RWPE2 (cell line): ENCODE measurements around the gene HPD.

Experiments
- ATAC-seq: fragments of 200-7000 bp; cut with Tn5 transposase; 3 replicates; pipeline ENCODE4 v1.9.1; 2021; ENCODE audit warnings: low read depth
- DNase-seq: peaks from one replicate; pipeline ENCODE4 v3.0.0-alpha.2; 2020; ENCODE audit warnings: low spot score
- H3K27ac ChIP-seq: fragments of 450-650 bp; 2 replicates; pipeline ENCODE4 v1.5.1; 2017; ENCODE audit warnings: mild to moderate bottlenecking; ENCODE audit not compliant: poor library complexity, severe bottlenecking
- H3K27me3 ChIP-seq: fragments of 250-450 bp; sonication (Bioruptor Pico); 2 replicates; pipeline ENCODE4 v1.5.1; 2021; ENCODE audit warnings: mild to moderate bottlenecking, moderate library complexity; ENCODE audit not compliant: insufficient read depth, poor library complexity, severe bottlenecking
- H3K36me3 ChIP-seq: fragments of 250-450 bp; sonication (Bioruptor Pico); 2 replicates; pipeline ENCODE4 v1.5.1; 2020; ENCODE audit warnings: low read depth, mild to moderate bottlenecking, moderate library complexity
- H3K4me1 ChIP-seq: fragments of 250-450 bp; sonication (Bioruptor Pico); 2 replicates; pipeline ENCODE4 v1.5.1; 2021; ENCODE audit warnings: mild to moderate bottlenecking, moderate library complexity; ENCODE audit not compliant: insufficient read depth, poor library complexity, severe bottlenecking
- H3K4me3 ChIP-seq: fragments of 250-450 bp; sonication (Bioruptor Pico); 2 replicates; pipeline ENCODE4 v1.5.1; 2021; ENCODE audit warnings: mild to moderate bottlenecking, moderate library complexity; ENCODE audit not compliant: severe bottlenecking
- H3K9me3 ChIP-seq: fragments of 250-450 bp; sonication (Bioruptor Pico); 2 replicates; pipeline ENCODE4 v1.5.1; 2021; ENCODE audit warnings: mild to moderate bottlenecking, moderate library complexity; ENCODE audit not compliant: severe bottlenecking
- CTCF ChIP-seq: fragments of 450-650 bp; IDR thresholded peaks from one replicate; pipeline ENCODE4 v1.5.1; 2017; ENCODE audit warnings: mild to moderate bottlenecking, moderate library complexity; ENCODE audit not compliant: poor library complexity, severe bottlenecking

The HPD gene

GRCh38 chr12:121816925-121817647 lies 41.6 kb downstream of the HPD start:
- no peak overlapping the region for H3K27ac ChIP-seq

DNA sequence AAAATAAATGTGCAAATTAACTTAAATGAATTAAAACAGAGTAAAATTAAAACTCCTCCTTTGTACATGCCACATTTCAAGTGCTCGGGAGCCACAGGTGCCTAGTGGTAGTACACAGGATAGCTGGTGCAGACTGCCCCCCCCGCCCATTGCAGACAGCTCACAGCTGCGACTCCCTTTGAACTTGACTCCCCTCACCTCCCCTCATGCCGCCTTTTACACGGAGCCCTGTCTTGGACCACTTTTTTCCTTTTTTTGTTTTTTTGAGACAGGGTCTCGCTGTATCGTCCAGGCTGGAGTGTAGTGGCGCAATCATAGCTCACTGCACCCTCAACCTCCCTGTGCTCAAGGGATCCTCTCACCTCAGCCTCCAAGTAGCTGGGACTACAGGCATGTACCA lies 43.4 kb downstream of the HPD start:
- TF ChIP-seq CTCF = no peak
- no peaks in the 10 kb centered on the region for H3K27me3 ChIP-seq
- H3K27ac ChIP-seq = no peak overlapping the region
- ATAC-seq (no peak), DNase-seq (no peak)
- H3K9me3 ChIP-seq = no peaks in the 10 kb centered on the region
- H3K36me3 ChIP-seq = peaks cover 72% of the 10 kb centered on the region
- no peak overlapping the region for H3K4me3 ChIP-seq
- peaks cover 9% of the 10 kb centered on the region for H3K4me1 ChIP-seq

More at GRCh38 chr12:121816925-121817647, 41.6 kb downstream of the HPD start:
- peaks cover 71% of the 10 kb centered on the region for H3K36me3 ChIP-seq
- H3K4me1 ChIP-seq = peaks cover 9% of the 10 kb centered on the region
- H3K4me3 ChIP-seq = no peak overlapping the region
- no peaks in the 10 kb centered on the region for H3K27me3 ChIP-seq
- ATAC-seq (no peak), DNase-seq (peak; percentile 64)
- no peak for TF ChIP-seq CTCF
- H3K9me3 ChIP-seq = no peaks in the 10 kb centered on the region

DNA sequence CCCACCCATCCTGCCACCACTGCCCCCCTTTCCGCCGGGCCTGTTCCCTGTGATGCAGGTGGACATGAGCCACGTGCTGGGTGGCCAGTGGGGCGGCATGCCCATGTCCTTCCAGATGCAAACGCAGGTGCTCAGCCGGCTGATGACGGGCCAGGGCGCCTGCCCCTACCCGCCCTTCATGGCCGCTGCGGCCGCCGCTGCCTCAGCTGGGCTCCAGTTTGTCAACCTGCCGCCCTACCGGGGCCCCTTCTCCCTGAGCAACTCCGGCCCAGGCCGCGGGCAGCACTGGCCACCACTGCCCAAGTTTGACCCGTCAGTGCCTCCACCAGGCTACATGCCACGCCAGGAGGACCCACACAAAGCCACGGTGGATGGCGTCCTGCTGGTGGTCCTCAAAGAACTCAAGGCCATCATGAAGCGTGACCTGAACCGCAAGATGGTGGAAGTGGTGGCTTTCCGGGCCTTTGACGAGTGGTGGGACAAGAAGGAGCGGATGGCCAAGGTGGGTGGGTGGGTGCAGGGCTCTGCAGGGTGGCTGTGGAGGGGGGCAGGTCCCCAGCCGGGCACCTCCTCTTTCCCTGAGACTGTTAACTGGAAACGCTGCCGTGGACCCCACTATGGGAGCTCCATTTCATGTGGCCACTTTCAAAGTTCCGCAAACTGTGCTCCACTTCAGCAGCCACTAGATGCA lies 44.1 kb downstream of the HPD start:
- TF ChIP-seq CTCF = no peak
- H3K36me3 ChIP-seq = peaks cover 69% of the 10 kb centered on the region
- peaks cover 9% of the 10 kb centered on the region for H3K4me1 ChIP-seq
- DNase-seq (peak; percentile 58), ATAC-seq (no peak)
- no peak overlapping the region for H3K27ac ChIP-seq
- H3K9me3 ChIP-seq = no peaks in the 10 kb centered on the region
- no peaks in the 10 kb centered on the region for H3K27me3 ChIP-seq
- H3K4me3 ChIP-seq = no peak overlapping the region

- Histone ChIP-seq H3K4me3 (no peak overlapping the region), H3K36me3 (peaks cover 71% of the 10 kb centered on the region), H3K9me3 (no peaks in the 10 kb centered on the region), H3K27ac (no peak overlapping the region), H3K4me1 (peaks cover 9% of the 10 kb centered on the region), H3K27me3 (no peaks in the 10 kb centered on the region)
- TF ChIP-seq CTCF = no peak
- ATAC-seq (no peak), DNase-seq (no peak)
Observed at GRCh38 chr12:121813951-121814350, 44.7 kb downstream of the HPD start.
